ENCODE results near the gene TOP3B.
"Not testable (repeated sequence)": the region's sequence is repeated elsewhere in the genome, so short reads cannot be mapped to it uniquely, and the experiment has no call there.

The TOP3B gene

GRCh38 chr22:21921184-21921721, 61.3 kb downstream of the TOP3B start:
- no peak for DNase-seq

GRCh38 chr22:21920341-21921183, 62.0 kb downstream of the TOP3B start:
- no peak for DNase-seq

GRCh38 chr22:21919526-21920307, 62.9 kb downstream of the TOP3B start:
- DNase-seq: no peak

DNA sequence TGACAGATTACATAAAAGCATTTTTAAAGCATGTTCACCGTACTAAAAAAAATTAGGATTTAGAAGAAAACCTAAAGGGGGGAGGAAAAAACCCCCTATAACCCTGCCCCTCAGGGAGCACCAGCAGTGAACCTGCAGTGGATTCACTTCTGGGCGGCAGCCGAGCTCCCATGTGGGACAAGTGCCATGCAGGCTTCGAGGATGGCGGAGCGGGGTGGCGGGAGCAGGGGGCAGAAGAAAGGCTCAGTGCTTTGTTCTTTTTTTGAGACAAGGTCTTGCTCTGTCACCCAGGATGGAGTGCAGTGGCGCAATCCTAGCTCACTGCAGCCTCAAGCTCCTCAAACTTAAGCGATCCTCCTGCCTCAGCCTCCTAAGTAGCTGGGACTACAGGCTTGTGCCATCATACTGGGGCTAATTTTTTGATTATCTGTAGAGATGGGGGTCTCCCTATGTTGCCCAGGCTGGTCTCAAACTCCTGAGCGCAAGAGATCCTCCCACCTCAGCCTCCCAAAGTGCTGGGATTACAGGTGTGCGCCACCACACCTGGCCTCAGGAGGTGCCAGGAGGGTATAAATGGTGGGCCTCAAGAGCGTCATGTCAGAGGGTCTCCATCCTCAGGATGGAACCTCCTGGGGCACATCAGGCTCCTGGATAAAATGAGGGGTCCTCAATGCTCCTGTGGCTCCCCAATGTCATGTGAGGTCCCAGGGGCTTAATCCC, 64.0 kb downstream of the TOP3B start:
- no peak for DNase-seq

DNA sequence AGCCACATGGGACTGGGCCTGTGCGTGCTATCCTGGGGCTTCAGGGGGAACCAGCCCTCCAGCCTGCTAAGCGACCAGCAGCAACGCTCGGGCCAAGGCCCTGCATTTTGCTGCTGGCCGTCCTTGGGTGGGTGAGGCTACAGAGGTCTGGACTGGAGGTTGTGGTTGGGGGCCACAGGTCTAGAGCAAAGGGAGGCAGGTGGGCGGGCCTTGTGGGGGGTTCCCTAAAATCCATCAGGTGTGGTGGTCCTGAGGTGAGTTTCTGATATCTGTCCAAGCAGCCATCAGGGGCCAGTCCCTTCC, 64.7 kb downstream of the TOP3B start:
- DNase-seq: no peak

GRCh38 chr22:21917181-21917958, 65.2 kb downstream of the TOP3B start:
- DNase-seq: no peak

DNA sequence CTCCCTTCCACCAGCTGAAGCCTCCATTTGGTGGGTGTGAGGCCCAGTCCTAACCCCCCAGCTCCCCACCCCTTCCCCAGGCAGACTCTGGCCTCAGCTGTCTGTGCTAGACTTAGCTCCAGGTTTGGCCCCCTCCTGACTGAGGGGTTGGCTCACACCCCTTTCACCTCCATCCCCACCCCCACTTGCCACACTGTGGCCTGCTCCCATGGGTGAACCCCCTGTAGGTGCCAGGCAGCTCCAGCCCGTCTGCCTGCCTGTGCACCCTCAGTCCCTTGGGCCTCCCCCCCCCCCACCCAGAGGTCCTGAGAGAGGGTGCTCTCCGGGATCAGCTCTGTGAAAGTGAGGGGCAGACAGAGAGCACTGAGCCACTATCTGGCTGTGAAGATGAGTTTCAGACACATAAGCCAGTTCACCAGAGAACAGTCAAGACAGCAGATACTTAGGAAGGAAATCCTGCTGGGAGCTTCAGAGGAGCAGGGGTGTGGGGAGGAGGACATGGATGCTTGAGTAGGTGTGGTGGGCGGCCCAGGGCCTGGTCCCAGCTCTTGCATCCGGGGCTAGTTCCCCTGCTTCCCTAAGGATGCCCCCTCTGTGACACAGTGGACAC, 66.2 kb downstream of the TOP3B start:
- no peak for DNase-seq

- DNase-seq: no peak
Observed at GRCh38 chr22:21915624-21916308, 66.8 kb downstream of the TOP3B start.

GRCh38 chr22:21914033-21914642, 68.4 kb downstream of the TOP3B start:
- not testable (repeated sequence) for DNase-seq

DNA sequence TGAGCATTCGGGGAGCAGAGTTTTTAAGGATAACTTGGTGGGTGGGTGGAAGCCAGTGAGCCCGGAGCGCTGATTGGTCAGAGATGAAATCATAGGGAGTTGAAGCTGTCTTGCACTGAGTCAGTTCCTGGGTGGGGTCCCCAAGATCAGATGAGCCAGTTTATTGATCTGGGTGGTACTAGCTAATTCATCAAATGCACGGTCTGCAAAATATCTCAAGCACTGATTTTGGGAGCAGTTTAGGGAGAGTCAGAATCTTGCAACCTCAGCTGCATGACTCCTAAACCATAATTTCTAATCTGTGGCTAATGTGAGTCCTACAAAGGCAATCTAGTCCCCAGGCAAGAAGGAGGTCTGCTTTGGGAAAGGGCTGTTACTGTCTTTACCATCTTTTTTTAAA, 72.2 kb downstream of the TOP3B start:
- DNase-seq: not testable (repeated sequence)

DNA sequence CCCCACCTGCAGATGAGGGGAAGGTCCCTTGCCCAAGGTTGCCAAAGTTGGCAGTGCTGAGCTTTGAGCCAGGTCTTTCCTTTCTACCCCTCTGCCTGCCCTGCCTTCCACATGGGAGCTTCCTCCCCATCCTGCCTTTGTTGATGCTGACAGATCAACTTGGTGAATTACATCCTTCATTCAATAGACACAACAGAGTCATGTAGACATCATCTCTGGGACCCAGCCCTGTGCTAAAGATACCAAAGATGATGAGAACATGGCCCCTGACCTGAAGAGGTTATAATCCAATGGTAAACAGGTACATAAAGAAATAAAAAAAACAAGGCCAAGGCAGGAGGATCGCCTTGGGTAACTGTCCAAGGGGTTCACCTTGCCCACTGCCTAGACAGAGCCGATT, 72.7 kb downstream of the TOP3B start:
- DNase-seq: no peak

DNA sequence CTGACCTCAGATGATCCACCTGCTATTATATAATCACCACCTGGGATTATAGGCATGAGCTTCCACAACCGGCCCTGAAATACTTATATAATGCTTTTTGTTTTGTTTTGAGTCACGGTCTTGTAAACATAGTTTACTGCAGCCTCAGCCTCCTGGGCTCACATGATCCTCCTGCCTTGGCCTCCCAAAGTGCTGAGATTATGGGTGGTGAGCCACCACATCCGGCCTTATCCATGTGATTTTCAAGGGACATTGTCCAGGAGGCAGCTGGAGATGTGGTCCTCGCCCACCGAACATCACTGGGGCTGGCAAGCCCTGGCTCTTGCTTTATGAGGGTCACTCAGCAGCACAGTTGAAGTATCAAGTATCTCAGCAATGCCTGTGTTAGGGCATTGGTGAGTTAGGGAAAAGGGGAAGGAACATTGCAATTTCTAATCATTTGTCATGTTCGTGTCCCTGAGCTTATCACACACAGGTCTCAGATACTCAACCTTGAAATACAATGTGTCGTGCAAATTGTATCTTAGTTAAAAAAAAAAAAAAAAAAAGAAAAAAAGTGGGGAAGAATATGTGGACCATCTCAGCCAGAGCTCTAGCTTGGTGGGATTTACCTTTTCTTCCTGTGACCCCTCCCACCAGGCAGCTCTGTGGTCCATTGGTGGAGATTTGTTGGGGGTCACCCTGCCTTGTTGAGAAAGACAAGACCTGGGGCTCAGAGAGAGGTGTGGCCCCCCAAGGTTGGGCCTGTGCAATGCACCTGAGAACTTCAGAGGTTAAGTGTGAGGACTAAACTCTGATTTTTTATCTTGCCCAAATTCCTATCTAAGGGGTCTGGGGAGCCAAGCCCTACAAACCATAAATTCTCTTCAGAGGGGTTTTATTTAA, 74.7 kb downstream of the TOP3B start:
- DNase-seq: no peak

All from CD4-positive, alpha-beta T cell treated with Interleukin-15 for 1 hour (primary cell).